GM20431 (cell line): ENCODE measurements around the gene YAP1.
"Not testable (repeated sequence)": the region's sequence is repeated elsewhere in the genome, so short reads cannot be mapped to it uniquely, and the experiment has no call there.

Source experiments
- in situ Hi-C: fragments of 300-500 bp; cut with MseI, MboI; formaldehyde crosslinking; loops from one replicate; pipeline ENCODE4 v1.15.0; 2020; ENCODE audit warnings: low sequenced_read_pairs; ENCODE audit not compliant: unreplicated experiment

Gene YAP1

DNA sequence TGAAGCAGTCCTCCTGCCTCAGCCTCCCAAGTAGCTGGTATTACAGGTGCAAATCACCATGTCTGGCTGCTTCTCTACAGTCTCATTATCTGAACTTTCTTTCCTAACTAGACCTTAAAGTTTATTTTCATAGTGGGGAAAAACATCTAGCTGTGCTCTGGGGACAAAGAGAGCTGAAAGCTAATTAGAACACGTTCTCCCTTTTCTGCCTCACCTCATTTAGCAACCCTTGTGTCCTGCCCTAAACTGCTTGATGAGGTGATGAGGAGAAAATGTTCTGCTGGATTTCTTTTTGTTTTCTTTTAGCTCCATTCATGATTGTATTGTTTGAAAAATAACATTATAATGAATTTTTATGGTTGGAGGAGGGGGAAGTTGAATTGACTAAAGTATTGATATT lies 84.7 kb downstream of the YAP1 start:
- in situ Hi-C loops, result no loop called here

DNA sequence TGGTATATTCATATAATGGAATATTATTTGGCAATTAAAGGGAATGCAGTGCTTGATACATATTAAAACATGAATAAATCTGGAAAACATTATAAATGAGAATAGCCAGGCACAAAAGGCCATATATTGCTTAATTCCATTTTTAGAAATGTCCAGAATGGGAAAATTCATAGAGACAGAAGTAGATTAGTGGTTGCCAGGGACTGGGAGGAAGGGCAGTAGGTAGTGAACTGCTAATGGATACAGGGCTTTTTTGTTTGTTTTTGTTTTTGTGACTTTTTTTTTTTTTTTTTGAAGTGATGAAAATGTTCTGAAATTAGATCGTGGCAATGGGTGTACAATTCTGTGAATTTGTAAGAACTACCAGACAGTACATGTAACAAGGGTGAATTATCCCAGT lies 86.1 kb downstream of the YAP1 start:
- in situ Hi-C loops, result no loop called here

DNA sequence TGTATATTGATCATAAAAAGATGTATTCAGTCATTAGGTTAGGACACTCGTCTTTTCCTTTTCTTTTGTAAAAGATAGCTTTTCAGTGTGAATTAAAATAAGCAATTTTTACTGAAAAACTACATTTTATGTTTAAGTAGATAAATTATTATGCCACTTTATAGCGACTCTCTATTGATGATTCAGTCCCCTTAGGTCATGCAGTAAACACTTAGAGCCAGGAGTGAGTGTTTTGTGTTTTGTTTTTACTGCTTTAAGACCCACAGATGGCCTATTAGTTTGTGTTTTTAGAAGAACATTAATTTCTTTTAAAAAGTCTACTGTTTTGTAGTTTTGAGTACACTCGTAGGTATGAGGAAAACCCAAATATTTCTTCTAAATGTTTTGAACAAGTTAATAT lies 86.6 kb downstream of the YAP1 start:
- in situ Hi-C loops, result no loop called here

DNA sequence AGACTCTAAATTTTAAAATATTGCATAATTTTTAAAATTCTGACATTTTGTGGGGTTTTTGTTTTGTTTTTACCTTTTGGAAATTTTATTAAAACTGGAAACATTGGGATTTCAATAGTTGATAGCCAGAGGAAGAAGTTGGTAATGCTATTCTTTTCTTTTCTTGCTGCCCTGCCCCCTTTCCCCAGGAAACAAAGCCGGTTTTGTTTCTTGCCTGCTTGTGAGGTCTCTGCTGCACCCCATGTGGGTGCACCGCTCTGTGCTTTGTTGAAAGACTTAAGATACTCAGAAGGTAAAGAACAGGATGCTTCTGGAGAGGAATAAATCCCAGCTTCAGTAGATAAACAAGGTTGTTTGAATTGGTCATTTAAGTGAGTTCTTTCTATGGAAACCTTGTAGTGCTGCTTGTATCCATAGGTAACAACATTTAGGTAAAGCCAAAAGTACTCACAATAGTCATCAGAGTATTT lies 87.5 kb downstream of the YAP1 start:
- in situ Hi-C loops, result no loop called here

DNA sequence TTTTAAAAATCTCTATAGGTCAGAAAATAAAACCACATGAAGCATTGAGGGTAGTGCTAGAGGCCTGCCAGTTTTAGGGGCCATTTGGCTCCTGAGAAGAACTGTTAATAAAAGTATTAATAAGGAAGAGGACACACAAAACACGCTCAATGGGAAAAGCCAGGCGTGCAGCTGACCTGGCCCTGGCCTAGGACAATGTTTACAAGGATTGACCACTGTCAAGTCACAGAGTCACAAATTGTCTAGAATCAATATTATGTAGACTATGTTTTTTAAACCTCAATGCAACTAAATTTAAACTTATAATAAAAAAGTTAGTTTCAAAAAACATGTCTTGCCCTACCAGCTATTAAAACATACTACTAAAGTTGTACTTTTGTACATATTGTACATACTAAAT lies 89.4 kb downstream of the YAP1 start:
- in situ Hi-C loops, result no loop called here

DNA sequence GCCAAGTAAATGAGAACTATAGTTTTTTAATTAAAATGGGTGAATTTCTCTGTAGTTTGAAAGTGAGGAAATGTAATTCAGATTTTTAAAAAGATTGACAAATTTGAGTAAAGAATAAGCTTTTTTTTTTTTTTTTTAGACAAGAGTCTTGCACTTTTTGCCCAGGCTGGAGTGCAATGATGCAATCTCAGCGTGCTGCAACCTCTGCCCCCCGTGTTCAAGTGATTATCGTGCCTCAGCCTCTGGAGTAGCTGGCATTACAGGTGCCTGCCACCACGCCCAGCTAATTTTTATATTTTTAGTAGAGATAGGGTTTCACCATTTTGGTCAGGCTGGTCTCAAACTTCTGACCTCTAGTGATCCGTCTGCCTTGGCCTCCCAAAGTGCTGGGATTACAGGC lies 90.1 kb downstream of the YAP1 start:
- in situ Hi-C loops, result not testable (repeated sequence)

DNA sequence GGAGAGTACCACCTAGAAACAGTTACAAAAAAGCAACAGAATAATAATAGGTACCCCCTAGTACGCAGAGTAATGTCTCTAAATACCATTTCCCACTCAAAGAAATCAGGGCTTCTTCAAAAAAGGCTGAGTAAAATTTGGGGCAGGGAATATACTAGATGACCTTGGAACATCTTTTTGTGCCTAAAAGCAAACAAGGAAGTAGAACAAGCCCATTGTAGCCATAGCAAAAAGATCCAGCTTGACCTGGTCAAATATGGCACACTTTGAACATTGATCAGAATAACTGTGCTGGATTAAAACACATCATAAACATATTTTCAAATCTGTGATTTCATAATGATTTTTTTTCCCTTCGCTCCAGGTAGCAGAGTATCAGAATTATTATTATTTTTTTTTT lies 91.5 kb downstream of the YAP1 start:
- in situ Hi-C loops, result no loop called here

DNA sequence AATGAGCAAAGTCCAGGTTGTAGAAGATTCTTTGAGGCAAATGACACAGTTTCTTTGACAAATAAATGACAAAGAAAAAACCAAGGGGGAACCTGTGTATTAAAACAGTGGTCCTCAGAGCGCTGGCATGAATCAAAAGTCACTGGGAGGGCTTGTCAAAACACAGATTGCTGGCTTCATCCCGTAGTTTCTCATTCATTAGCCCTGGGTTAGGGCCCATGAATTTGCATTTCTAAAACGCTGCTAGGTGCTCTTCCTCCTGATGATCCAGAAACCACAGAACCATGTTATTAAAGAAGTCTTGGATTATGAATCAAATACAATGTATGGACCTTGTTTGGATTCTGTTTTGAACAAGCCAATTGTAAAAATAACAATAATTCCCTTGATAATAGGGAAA lies 92.7 kb downstream of the YAP1 start:
- in situ Hi-C loops, result no loop called here

DNA sequence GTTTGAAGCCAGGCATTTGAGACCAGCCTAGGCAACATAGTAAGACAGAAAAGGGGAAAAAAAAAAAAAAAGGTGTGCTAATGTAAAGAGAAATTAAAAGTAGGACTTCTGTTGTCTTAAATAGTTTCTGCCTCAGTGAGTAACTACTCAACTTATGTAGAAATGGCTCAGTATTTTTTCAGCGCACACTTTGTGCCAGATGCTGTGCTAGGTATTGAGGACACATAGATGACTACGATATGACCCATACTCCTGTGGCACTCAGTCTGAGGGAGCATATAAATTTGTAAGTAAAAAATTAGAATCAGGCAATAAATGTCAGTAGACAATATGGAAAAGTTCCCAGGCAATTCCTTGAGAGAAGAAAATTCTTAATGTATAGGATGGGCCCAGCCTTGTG lies 93.9 kb downstream of the YAP1 start:
- in situ Hi-C loops, result no loop called here

DNA sequence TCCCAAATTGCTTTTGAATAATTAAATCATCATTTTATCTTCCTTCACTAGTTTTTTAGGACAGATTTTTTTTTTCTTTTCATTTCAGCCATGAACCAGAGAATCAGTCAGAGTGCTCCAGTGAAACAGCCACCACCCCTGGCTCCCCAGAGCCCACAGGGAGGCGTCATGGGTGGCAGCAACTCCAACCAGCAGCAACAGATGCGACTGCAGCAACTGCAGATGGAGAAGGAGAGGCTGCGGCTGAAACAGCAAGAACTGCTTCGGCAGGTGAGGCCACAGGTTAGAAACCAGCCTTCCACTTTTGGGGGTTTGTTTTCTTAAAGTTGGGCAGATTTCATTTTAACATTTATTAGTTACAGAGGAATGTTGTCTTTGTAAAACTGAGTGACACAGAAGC lies 95.6 kb downstream of the YAP1 start:
- in situ Hi-C loops, result no loop called here

DNA sequence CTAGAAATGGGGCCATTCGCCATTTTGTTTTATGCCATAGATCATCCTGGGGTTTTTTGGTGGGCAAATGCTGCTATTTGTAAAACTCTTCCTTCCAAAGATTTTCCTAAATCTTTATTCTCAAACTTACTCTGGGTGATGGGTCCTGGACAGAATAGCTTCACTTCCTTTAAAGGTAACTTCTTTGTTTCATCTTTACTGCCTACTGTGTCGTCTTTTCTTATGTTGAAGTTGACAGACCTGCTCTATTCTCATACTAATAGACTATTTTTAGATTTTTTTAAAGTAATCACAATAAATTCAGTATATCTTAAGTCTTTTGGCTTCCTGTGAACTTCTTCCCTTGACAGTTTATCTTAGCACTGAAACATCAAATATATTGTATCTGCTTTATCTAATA lies 98.6 kb downstream of the YAP1 start:
- in situ Hi-C loops, result no loop called here

DNA sequence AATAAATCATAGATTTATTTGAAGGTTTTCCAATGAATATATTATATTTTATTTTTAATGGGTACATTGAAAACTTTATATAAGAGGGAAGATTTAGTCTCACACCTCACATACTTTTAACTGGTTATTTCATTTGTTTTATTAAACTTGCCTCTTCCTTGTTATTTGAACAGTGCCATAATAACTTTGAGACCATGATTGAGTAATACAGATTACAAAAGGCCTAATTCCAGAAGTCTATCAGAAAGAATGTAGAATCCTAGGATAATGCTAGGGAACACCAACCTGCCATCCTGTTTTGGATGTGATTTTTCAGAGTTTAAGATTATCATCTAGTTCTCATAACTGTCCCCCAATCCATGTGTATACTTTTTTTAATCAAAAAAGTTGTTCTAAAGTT lies 104.4 kb downstream of the YAP1 start:
- in situ Hi-C loops, result no loop called here

DNA sequence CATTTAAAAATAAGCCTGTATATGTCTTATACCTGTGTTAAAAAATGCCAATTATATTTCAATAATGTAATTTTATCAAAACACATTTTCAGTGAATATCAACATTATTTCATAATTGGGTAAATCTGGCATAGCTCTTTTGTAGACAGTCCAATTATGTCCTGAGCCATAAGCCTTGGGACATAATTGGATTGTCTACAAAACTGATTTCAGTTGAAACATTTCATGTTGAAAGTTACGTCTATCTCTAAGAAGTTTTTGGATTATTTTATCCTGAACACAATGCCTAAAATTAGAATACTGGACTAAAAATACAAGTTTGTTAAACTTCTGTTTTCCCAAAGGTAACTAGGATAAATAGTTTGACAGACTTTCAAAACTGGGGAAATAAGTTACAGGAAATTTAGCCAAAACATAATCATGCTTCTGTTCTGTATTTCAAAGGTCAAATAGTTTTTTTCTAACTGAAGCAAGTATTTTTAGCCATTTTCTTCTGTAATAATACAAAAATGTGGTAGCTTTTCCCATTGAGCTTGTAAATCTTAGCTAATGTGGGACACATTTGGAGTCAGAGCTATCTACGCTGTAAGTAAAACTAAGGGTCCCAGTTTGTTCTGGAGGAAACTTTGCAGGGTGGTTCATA lies 106.3 kb downstream of the YAP1 start:
- in situ Hi-C loops, result no loop called here

DNA sequence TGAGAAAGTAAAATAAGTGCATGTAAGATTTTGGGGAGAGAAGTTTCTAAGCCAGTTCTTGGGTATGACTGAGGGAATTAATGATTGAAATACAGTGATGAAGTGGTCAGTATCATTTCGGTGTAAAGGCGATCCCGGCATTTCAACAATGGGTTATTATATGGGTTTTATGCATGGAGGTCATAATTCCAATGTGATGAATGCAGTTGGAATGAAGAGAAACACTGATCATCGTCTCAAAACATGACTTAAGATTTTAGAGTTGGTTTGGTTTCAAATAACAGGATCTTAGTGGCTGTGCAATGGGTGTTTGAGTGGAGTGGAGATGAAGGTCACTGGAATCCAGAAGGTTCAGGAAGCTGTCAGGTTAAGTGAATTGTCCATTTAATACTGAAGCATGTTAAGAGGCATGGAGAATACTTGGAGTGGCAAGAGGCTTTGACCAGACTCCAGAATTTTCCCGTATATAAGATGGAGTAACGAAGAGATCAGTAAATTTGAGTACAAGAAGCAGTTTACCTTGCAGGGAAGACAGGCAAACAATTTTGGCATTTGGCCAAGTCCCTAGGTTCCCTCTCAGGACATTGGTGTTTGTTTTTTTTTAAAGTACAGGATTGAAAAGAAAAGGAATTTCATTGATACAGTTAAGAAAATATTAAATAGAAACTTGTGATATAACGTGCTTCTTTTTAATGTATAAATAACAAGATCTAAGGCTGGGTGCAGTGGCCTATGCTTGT lies 110.7 kb downstream of the YAP1 start:
- in situ Hi-C loops, result no loop called here

DNA sequence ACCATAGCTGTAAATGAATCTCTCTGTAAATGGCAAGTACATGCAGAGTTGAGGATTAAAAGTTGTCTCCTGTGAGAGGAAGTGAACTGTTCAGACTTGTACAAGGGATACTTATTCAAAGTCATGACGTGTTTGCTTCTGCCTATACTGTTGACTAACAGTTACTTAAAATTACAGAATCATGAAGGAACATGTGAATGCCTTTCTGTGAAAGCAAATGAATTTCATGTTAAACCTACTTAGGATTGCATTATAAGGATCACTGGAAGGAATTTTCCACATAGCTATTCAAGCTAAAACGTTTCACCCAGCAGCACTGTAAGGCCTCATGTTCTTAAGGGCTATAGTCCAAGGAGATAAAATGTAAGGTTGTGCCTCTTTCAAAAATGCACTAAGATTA lies 113.6 kb downstream of the YAP1 start:
- in situ Hi-C loops, result no loop called here

DNA sequence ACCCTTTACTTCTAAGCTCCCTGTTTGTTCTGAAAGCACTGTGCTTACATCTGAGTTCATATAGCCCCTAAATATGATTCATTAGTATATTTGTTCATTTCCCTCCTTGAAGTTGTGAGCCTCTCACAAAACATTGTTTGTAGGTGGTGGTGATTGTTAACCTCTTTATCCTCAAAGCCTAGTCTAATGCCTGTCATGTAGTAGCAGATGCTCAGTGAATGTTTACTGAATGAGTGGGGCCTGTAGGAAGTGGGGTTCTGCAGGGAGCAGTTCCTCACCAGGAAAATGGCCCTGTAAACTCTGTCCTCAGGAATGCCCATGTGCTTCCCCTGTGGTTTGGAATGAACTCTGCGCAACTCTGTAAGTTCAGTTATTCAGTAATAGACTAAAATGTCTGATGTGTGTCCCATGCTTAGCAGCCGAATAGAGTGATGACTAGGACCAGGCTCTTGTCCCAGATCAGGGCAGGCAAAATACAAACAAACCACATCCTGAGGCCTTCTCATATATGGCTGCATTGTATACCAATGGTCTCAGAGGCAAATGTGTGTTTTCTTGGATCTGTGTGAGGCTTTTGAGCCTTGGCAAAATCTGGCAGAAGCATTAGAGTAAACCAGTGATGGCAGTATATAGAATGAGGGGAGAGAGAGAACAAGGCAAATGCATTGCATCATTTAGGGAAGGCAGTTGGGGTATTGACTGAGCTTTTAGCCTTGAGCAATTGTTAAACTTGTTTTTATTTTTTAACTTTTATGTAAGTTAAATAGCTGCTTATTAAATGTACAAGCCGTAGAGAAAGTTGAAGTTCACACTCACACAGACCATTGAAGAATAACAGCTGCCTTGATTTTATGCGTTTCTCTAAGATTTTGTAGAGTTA lies 115.7 kb downstream of the YAP1 start:
- in situ Hi-C loops, result no loop called here

DNA sequence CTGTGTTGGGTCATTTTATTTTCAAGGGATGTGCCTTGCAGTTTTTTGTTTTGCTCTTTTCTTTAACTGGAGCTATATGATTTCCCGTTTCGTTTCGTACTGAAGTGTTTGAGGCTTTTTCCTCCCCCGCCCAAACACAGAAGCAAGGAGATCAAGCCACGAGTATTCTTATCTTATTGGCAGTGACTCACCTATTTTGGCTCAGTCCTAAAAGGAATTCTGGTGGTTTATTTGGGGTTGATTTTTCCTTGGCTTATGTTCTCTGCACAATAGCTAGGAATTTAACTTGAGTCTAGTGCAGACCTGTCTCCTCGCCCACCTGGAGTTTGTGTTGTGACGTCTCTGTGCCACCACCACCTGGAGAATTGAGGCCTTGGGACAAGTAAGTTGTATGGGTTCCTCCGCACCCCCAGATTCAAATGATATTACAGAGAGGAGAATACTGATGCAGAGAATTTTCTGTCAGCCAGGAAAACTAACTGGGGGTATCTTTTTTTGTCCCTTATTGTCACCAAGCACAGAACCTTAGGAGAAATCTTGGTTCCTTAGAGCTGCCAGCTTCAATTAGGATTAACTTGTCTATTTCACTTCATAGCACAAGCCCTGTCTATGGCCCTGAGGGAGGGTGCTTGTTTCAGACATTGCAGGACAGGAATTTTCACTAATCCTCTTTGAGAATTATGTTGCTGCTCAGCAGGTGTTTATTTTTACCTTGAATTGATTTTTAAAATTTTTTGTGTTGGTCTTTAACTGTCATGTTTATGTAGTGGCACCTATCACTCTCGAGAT lies 116.6 kb downstream of the YAP1 start:
- in situ Hi-C loops, result no loop called here

DNA sequence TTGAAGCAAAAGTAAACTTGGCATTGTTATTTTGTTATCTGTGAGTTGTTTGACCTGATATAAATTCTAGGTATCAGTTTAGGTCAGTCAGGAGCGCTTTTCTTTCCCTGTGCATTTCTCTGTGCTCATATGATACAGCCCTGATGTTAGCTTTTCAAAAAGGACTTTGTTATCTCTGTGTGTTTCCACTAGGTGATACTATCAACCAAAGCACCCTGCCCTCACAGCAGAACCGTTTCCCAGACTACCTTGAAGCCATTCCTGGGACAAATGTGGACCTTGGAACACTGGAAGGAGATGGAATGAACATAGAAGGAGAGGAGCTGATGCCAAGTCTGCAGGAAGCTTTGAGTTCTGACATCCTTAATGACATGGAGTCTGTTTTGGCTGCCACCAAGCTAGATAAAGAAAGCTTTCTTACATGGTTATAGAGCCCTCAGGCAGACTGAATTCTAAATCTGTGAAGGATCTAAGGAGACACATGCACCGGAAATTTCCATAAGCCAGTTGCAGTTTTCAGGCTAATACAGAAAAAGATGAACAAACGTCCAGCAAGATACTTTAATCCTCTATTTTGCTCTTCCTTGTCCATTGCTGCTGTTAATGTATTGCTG lies 119.4 kb downstream of the YAP1 start:
- in situ Hi-C loops, result no loop called here

DNA sequence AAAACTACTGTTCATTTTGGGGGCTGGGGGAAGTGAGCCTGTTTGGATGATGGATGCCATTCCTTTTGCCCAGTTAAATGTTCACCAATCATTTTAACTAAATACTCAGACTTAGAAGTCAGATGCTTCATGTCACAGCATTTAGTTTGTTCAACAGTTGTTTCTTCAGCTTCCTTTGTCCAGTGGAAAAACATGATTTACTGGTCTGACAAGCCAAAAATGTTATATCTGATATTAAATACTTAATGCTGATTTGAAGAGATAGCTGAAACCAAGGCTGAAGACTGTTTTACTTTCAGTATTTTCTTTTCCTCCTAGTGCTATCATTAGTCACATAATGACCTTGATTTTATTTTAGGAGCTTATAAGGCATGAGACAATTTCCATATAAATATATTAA lies 119.9 kb downstream of the YAP1 start:
- in situ Hi-C loops, result no loop called here

DNA sequence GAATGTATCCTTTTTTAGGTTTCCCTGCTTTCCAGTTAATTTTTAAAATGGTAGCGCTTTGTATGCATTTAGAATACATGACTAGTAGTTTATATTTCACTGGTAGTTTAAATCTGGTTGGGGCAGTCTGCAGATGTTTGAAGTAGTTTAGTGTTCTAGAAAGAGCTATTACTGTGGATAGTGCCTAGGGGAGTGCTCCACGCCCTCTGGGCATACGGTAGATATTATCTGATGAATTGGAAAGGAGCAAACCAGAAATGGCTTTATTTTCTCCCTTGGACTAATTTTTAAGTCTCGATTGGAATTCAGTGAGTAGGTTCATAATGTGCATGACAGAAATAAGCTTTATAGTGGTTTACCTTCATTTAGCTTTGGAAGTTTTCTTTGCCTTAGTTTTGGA lies 120.7 kb downstream of the YAP1 start:
- in situ Hi-C loops, result no loop called here
